Esophagus (tissue), 2 donors: ENCODE measurements around the gene SH2D1B. TPM values are rescaled to one million over a fixed set of nuclear protein-coding genes. Genes with fewer than 3 reads are reported as not detected.
"Not testable (repeated sequence)": the region's sequence is repeated elsewhere in the genome, so short reads cannot be mapped to it uniquely, and the experiment has no call there.

ENCODE experiments used
- H3K27ac ChIP-seq, 2 donors: one replicate each; pipeline ENCODE4 v1.5.1; 2013; ENCODE audit warnings: low read depth in 2 of 2, mild to moderate bottlenecking in 2 of 2, inconsistent platforms in 1 of 2, low read length in 1 of 2, moderate library complexity in 1 of 2
- H3K27me3 ChIP-seq, 2 donors: one replicate each; pipeline ENCODE4 v1.6.1; 2013; ENCODE audit warnings: low read length in 2 of 2, control low read depth in 1 of 2, mild to moderate bottlenecking in 1 of 2; ENCODE audit not compliant: insufficient read depth in 2 of 2, control insufficient read depth in 1 of 2
- H3K36me3 ChIP-seq, 2 donors: one replicate each; pipeline ENCODE4 v1.6.1; 2013; ENCODE audit warnings: low read length in 1 of 2; ENCODE audit not compliant: control insufficient read depth in 2 of 2, insufficient read depth in 2 of 2
- H3K4me1 ChIP-seq, 2 donors: one replicate each; pipeline ENCODE4 v1.6.1; 2013; ENCODE audit warnings: low read length in 1 of 2; ENCODE audit not compliant: control insufficient read depth in 2 of 2, insufficient read depth in 2 of 2
- H3K4me3 ChIP-seq, 2 donors: one replicate each; pipeline ENCODE4 v1.5.1; 2013; ENCODE audit warnings: low read length in 2 of 2, mild to moderate bottlenecking in 2 of 2, low read depth in 1 of 2, moderate library complexity in 1 of 2
- H3K9me3 ChIP-seq, 2 donors: one replicate each; pipeline ENCODE4 v1.6.1; 2013; ENCODE audit warnings: mild to moderate bottlenecking in 2 of 2, low read depth in 1 of 2, low read length in 1 of 2, moderate library complexity in 1 of 2; ENCODE audit not compliant: control insufficient read depth in 2 of 2, insufficient read depth in 1 of 2
- WGBS, 2 donors: extraction: QIAGEN DNeasy Blood & Tissue Kit; methylation state at CpG; one replicate each; pipeline ENCODE4 v1.1.7; 2013; 5-methylcytosine and 5-hydroxymethylcytosine counted together
- polyA plus RNA-seq, 2 donors: library from polyadenylated mRNA; stranded (reverse); fragments of 200-250 nt; gene quantifications; one replicate each; pipeline ENCODE4 v1.2.3, GENCODE V29; 2013
- donor health status: healthy with polysubstance abuse.
- donor health status: Bipolar disorder and iron deficiency.

The SH2D1B gene
- polyA plus RNA-seq, 2 donors = 1.2 to 1.3 TPM

DNA sequence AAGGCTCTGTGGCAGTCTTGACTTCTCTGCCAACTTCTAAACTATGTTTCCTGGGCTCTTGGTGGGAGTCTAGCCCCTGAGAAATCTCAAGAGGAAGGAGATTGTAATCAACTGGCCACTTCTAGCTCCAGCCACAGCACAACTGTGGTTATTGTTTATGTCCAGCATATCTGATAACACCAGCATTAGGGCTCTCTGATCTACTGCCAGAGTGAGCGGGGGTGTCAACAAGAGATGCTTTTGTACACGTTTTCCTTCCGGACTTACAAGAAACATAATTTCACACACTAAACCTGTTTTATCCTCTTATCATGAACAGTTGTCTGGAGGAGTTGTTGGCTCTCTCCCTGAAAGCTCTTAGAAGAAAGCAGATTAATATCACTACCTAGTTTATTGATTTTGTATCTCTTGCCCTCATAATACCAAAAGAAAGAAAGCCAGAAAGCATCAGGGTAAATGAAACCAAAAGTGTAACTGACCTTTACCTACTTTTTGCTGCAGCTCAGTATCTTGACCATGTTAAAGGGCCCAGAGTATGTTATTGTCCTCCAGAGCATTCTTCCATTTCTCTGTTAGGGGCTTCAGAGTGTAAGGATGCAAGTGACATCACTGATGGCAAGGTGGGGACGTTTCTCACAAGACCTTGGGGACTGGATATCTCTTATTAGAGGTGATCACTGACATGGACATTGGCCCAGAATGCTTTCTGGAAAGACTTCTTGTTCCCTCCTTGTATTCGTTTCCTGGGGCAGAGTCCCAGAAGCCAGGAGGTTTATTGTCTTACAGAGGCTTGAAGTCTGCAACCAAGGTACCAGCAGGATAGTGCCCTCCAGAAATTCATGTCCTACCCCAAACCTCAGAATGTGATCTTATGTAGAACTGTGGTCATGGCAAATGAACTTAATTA lies 9.6 kb upstream of the SH2D1B start:
- no peaks in the 10 kb centered on the region for H3K27me3 ChIP-seq
- 36 to 47% methylated on average over 5 of the region's 5 CpGs for WGBS, 2 donors
- no peaks in the 10 kb centered on the region for H3K9me3 ChIP-seq
- H3K27ac ChIP-seq = no peak overlapping the region
- H3K4me3 ChIP-seq = peak overlapping the region; percentile 14 to 21
- no peaks in the 10 kb centered on the region for H3K36me3 ChIP-seq
- no peaks in the 10 kb centered on the region for H3K4me1 ChIP-seq

DNA sequence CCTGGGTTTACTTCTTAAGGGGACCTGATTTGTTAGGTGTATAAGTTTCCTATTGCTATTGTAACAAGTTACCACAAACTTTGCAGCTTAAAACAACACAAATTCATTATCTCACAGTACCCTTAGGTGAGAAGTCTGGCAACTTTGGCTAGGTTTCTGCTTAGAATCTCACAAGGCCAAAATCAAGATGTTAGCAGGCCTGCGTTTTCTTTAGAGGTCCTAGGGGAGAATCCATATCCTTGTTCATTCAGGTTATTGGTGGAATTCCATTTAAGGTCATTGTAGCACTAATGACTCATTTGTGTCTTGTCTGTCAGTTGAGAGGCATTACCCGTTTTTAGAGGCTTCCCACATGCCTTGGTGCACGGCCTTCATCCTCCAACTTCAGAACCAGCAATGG lies 8.2 kb upstream of the SH2D1B start:
- peak overlapping the region in 1 of 2 donors; percentile 36 for H3K27ac ChIP-seq
- 82 to 84% methylated on average over 3 of the region's 3 CpGs for WGBS, 2 donors
- H3K9me3 ChIP-seq = no peaks in the 10 kb centered on the region
- no peaks in the 10 kb centered on the region for H3K27me3 ChIP-seq
- H3K36me3 ChIP-seq = no peaks in the 10 kb centered on the region
- H3K4me1 ChIP-seq = no peaks in the 10 kb centered on the region
- H3K4me3 ChIP-seq = peak overlapping the region; percentile 12 to 43

DNA sequence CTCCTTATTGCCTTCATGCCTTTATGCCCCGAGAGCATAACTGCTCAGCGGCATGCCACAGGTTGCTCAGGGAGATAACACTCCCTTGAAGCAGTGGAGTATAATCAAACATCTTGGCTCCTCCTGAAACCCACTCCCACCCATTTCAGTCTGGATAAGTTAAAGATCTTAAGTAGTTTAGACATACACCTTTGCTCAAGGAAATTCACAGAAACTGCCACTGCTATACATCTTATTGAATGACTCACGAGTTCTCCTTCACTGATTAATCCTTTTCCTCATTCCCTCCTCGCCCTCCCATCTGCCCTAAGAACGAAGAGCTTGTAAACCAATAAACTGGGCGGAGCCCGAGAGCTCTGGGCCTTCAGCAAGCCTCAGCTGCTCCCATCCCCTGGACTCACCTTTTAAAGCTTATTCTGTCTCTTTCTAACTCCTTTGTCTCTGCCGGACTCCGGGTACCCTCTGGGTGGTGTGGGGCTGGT lies 7.6 kb upstream of the SH2D1B start:
- 49 to 55% methylated on average over 9 of the region's 9 CpGs for WGBS, 2 donors
- H3K9me3 ChIP-seq, H3K36me3 ChIP-seq, H3K4me1 ChIP-seq, H3K27me3 ChIP-seq: not testable (repeated sequence)
- Histone ChIP-seq H3K4me3 (peak overlapping the region; percentile 12 to 43), H3K27ac (peak overlapping the region; percentile 74 to 76)

DNA sequence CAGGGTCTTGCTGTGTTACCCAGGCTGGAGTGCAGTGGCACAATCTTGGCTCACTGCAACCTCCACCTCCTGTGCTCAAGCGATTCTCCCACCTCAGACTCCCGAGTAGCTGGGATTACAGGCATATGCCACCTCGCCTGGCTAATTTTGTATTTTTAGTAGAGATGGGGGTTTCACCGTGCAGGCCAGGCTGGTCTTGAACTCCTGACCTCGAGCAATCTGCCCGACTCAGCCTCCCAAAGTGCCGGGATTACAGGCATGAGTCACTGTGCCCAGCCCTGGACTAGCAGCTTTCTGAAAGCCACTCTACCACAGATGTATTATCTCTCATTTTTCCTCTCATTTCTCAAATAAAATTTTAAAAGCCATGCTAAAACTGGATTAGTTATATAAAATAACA lies 6.6 kb upstream of the SH2D1B start:
- H3K9me3 ChIP-seq, H3K4me3 ChIP-seq, H3K36me3 ChIP-seq, H3K27me3 ChIP-seq, H3K4me1 ChIP-seq: not testable (repeated sequence)
- H3K27ac ChIP-seq = peak overlapping the region; percentile 8 to 73
- 58 to 64% methylated on average over 7 of the region's 7 CpGs for WGBS, 2 donors

DNA sequence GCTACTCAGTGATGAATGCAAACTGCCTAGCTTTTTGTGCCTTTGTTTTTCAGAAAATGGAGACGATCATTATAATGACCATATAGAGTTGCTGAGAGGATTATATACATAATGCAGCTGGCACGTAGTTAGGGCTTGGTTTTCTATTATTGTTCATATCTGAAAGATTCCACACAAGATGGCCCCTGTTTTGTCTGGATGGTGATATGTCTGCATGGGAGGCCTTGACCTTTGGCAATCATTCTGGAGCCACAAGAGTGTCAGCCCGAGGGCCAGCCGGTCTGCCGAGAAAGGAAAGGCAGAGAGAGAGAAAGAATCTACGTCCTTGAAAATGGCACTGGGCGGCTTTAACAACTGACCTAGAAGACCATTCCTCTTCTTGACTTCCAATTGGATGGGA lies 5.7 kb upstream of the SH2D1B start:
- H3K27ac ChIP-seq = no peak overlapping the region
- no peaks in the 10 kb centered on the region for H3K4me1 ChIP-seq
- H3K9me3 ChIP-seq = no peaks in the 10 kb centered on the region
- WGBS, 2 donors = 92% methylated on average over 7 of the region's 7 CpGs
- H3K36me3 ChIP-seq = no peaks in the 10 kb centered on the region
- no peaks in the 10 kb centered on the region for H3K27me3 ChIP-seq
- no peak overlapping the region for H3K4me3 ChIP-seq

DNA sequence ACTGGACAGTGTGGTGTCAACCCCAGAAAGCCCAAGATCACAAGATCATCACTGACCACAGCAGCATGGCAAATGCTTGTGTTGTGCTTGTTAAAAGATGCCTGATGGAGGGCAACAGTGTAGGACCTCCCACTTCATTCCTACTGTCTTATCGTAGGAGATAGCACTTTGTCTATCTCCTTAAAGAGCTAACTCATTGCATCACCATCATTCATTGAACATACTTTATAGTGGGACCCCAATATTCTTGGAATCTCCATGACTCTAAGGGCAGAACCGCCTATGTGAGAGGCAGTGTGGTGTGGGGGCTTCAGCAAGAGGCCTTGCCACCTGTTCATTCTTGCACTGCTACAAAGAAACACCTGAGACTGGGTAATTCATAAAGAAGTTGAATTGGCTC lies 5.0 kb upstream of the SH2D1B start:
- WGBS, 2 donors = 89 to 93% methylated on average over 2 of the region's 2 CpGs
- H3K4me3 ChIP-seq = no peak overlapping the region
- no peaks in the 10 kb centered on the region for H3K27me3 ChIP-seq
- no peaks in the 10 kb centered on the region for H3K36me3 ChIP-seq
- H3K9me3 ChIP-seq = no peaks in the 10 kb centered on the region
- H3K4me1 ChIP-seq = no peaks in the 10 kb centered on the region
- H3K27ac ChIP-seq = no peak overlapping the region

DNA sequence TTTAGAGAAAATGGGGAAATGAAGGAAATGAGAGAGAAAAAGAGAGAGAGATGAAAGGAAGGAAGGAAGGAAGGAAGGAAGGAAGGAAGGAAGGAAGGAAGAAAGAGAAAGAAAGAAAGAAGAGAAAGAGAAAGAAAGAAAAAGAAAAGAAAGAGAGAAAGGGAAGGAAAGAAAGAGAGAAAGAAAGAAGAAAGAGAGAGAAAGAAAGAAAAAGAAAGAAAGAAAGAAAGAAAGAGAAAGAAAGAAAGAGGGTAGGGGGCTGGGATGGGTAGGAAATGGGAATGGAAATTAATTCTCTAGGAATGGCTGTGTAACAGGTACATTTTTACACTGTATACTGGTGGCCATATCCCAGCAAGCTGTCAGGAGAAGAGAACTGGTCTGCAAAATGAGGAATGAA lies 4.3 kb upstream of the SH2D1B start:
- Histone ChIP-seq H3K4me1 (no peaks in the 10 kb centered on the region), H3K4me3 (no peak overlapping the region), H3K36me3 (no peaks in the 10 kb centered on the region), H3K27me3 (no peaks in the 10 kb centered on the region), H3K9me3 (no peaks in the 10 kb centered on the region), H3K27ac (no peak overlapping the region)

DNA sequence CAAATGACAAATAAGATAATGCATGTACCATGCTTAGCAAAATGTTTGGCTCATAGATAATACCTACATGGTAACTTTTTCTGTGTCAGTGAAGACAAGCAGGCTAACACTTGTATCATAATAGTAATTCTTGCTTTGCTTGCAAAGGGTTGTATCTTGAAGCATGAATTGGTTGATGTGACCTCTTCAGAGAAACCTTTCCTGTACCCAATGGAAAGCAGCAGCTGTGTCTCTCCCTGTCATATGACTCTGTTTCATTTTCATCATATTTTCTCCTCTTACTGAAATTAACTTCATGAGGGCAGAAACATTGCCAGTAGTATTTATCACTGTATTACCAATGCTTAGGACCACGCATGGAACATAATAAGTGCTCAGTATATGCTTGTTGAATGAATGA lies 4.4 kb downstream of the SH2D1B start:
- Histone ChIP-seq H3K36me3 (no peaks in the 10 kb centered on the region), H3K4me1 (no peaks in the 10 kb centered on the region), H3K4me3 (no peak overlapping the region), H3K9me3 (no peaks in the 10 kb centered on the region), H3K27me3 (no peaks in the 10 kb centered on the region), H3K27ac (no peak overlapping the region)
- 93 to 100% methylated on average over 1 of the region's 1 CpG for WGBS, 2 donors

DNA sequence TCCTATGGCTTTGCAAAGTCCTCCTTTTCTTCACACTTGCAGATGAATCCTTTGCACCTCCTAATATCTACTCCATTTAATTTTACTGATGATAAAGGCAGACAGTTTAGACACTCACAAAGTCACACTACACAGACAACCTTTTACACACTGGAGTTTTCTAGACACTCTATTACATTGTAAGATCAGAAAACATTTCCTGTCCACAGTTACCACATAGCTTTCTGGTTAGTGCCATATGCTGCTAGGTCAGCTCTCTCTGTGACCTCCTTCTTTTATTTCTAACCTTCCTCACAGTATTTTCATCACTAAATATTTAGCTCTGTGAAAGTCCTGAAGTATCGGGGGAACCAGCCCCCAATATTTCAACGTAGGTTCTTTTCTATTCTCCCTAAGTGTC lies 5.1 kb downstream of the SH2D1B start:
- 95 to 98% methylated on average over 2 of the region's 2 CpGs for WGBS, 2 donors
- Histone ChIP-seq H3K9me3 (no peaks in the 10 kb centered on the region), H3K4me1 (no peaks in the 10 kb centered on the region), H3K36me3 (no peaks in the 10 kb centered on the region), H3K27me3 (no peaks in the 10 kb centered on the region), H3K27ac (no peak overlapping the region), H3K4me3 (no peak overlapping the region)

DNA sequence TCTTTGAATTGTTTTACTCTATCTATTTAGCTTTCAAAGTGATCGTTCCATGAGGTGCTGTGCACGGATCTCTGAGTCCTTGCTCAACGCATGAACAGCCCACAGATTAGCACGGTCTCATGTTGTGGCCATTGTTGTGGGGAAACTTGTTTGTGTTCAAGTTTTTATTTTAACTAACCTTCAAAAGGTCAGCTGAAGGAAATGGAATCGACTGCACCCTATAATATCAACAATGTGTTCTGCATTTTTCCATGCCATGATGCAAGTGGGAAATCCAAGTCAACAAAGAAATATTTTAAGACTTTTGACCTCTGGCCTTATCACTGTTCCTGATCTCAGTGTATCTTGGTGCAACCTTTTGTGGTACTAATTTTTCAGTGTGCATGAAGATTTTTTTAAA lies 6.1 kb downstream of the SH2D1B start:
- WGBS, 2 donors = 56 to 58% methylated on average over 5 of the region's 5 CpGs

More for the DNA sequence above, 6.1 kb downstream of the SH2D1B start:
- H3K27ac ChIP-seq = no peak overlapping the region
- H3K4me3 ChIP-seq = no peak overlapping the region
- no peaks in the 10 kb centered on the region for H3K4me1 ChIP-seq
- H3K27me3 ChIP-seq = no peaks in the 10 kb centered on the region
- H3K9me3 ChIP-seq = no peaks in the 10 kb centered on the region
- H3K36me3 ChIP-seq = no peaks in the 10 kb centered on the region
